HG02623 (cell line): Measurements from ENCODE around the gene ECT2L.

Experiments used
- ATAC-seq: cut with Tn5 transposase; IDR thresholded peaks from one replicate; pipeline ENCODE4 v1.9.1; 2021; ENCODE audit warnings: moderate library complexity; ENCODE audit not compliant: unreplicated experiment

ECT2L gene, protein sequence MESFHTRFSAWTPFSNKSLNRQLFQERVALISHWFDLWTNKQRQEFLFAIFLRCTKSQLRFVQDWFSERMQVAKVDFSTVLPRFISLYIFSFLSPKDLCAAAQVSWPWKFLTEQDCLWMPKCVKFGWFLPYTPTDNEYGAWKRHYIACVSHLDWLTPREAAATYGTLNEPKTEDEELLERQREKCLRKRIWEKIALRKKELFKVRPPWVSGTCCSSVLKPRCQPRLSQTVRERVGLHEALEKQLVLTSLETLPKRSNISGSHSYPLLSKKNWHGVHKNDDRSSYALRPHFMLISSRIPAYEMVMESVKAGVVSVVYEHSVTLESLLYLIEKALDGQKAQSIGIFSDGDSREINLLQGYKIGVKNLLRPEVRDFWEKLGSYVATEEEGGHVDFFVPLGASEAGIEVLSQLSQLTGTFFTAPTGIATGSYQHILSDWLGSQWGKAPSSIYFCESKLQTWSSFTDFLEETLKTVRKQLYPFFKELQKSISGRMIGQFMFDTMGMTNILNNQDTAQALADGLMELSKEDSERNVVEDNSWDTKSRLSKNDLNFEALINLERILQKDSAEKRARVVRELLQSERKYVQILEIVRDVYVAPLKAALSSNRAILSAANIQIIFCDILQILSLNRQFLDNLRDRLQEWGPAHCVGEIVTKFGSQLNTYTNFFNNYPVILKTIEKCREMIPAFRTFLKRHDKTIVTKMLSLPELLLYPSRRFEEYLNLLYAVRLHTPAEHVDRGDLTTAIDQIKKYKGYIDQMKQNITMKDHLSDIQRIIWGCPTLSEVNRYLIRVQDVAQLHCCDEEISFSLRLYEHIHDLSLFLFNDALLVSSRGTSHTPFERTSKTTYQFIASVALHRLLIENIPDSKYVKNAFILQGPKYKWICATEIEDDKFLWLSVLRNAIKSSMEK

DNA sequence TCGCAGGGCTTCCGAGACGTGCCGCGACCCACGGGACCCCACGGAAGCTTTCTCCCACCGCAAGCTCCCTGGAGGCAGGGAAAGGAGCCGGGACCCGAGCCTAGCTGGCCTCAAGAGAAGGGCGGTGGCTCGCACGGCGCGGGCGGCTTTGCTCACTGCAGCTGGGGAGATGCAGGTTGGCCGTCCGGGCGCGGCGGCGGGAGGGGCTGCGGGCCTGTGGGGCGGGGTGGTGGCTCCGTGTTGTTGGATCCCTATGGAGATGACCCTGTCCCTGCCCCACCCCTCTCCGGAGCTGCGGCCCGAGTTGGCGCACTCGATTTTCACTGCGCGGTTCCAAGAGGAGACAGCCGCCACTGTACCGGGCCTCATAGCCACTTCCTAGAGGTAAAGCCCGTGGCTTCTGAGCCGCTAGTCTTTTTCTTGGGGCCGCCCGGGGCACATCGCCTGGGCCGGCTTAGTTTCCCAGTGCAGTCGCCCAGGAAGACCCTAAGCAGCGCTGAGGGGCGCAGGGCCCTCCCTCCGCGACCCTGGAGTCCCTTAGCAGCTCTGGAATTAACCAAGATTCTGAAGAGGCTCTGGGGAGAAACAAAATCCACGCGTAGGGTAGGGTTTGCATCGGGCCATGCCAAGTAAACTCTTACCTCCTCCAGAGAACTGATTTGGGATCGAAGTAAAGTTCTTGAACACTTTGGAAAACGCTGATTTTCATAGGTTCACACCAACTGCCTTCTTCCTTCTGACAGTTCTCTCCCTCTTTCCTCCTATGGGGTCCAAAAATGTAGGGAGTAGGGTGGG is at the start of gene ECT2L:
Gene ECT2L (plus strand): TSS at position 279 of the 795 bp plus-strand sequence. CDS start 17,188 bp downstream, outside the sequence.
- no peak for ATAC-seq

GRCh38 chr6:138752017-138752416 is 43.9 kb upstream of the ECT2L start:
- no peak for ATAC-seq

DNA sequence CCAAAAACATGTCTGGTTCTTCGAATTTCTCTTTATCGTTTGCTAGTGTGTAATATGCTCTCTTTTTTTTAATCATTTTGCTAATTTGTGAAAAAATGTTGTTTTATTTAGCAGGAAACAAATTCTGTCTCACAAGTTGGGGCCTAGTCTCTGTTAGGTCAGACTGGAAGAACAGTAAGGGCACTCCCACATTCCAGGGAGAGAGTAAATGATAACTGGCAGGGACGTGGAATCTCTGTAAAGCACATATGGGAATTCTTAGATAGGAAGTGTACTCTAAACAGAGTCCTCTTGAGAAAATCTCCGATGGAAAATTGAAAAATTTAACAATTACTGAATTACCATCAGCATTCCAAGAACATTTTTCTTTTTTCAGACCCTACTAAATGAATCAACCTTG is 38.8 kb upstream of the ECT2L start:
- ATAC-seq, result no peak

GRCh38 chr6:138765896-138766655 is 29.8 kb upstream of the ECT2L start:
- ATAC-seq, result no peak

DNA sequence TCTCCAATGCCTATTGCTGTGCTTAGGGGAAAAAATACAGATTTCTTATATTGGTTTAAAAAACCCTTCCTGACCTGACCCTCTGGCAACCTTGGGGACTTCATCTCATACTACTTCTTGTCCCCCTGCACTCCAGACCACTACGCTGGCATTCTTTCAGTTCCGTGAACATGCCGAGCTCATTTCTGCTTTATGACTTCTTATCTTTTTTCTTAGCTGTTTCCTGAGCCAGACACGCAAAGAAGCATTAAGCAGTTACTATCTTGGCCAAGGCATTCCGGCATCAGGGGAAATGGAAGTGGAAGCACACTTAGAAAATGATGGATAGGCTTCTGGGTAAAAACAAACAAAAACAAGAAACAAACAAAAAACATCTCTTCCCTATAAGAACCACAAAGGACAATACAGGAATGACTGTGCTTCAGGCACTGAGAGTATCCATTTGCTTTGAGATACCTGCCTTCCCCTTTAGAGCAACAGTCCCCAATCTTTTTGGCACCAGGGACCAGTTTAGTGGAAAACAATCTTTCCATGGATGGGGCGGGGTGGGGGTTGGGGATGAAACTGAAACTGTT is 26.7 kb upstream of the ECT2L start:
- ATAC-seq, result no peak

GRCh38 chr6:138772596-138773176 is 23.2 kb upstream of the ECT2L start:
- ATAC-seq, result no peak

- ATAC-seq, result peak; percentile 91
Observed at GRCh38 chr6:138773177-138774091, 22.5 kb upstream of the ECT2L start, which contains the start of gene CCDC28A. Gene CCDC28A (plus strand): TSS chr6:138773769. CDS start chr6:138776121, 2,352 bp downstream.

GRCh38 chr6:138774370-138774769 is 21.5 kb upstream of the ECT2L start:
- no peak for ATAC-seq

DNA sequence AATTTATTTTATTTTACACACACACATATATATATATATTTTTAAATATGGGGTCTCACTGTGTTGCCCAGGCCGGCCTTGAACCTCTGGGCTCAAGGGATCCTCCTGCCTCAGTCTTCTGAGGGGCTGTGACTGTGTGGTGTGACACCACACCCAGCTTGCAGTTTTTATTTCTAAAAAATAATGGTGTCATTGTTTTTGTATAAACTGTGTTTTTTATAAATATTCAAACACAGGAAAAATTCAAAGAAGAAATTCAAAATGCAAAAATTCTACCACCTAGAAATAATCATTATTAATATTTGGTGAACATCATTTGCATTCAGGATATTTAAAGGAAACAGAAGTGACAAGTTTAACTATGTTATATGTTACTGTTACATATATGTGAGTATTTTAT is 19.2 kb upstream of the ECT2L start:
- no peak for ATAC-seq

DNA sequence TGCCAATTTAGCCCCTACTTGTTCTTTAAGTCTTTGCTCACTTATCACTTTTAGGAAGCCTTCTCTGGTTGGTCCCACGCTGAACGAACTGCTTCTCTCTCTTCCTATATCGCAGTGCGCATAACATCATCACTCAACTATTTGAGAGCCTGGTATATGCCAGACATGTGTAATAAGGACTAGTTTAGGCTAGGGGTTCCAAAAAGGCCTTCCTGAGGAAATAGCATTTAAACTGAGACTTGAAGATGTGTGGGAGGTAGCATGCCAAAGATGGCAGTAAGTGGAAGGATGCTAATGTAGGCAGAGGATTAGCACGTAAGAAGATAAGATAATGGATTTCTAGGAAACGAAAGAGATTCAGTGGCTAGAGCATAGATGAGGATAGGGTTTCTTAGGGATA is 17.6 kb upstream of the ECT2L start:
- no peak for ATAC-seq

DNA sequence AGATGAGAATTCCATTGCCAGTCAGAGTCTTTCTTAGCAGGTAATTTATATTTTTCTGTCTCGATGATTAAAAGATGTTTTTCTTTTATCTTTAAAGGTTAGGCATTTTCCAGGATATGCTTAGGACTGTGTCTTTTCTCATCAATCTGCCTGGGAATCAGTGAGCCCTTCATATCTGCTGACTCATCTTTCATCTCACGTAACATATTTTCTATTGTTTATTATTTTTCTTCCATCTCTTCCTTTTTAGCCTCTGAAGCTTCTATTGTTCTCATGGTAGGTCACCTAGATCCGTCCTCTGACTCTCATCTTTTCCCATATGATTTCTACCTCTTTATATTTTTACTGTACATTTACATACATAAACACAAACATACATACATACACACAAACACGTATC is 13.6 kb upstream of the ECT2L start:
- ATAC-seq, result no peak

- no peak for ATAC-seq
Observed at GRCh38 chr6:138785079-138785478, 10.8 kb upstream of the ECT2L start.

DNA sequence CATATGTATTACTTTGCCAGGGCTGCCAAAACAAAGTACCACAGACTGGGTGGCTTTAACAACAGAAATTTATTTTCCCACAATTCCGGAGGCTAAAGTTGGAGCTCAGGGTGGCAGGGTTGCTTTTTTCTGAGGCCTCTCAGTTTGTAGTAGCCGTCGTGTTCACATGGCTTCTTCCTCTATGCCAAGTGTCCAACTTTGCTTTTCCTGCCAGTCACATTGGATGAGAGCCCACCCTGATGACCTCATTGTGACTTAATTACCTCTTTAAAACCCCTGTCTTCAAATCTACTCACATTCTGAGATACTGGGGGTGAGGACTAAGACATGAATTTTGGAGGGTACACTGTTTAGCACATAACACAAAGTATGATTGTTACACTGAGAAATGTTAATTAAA is 9.9 kb upstream of the ECT2L start:
- ATAC-seq, result no peak

DNA sequence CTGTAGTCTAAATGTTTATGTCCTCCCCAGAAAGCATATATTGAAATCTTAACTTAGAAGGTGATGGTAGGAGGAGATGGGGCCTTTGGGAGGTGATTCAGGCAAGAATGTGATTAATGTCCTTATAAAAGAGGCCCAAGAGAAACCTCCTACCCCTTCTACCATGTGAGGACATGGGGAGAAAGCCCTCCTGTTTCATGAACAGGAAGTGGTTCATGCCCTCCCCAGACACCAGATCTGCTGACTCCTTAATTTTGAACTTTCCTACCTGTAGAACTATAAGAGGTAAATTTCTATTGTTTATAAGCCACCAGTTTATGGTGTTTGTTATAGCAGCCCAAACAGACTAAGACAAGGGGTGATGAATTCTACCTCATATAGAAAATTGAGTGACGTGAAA is 8.7 kb upstream of the ECT2L start:
- no peak for ATAC-seq

DNA sequence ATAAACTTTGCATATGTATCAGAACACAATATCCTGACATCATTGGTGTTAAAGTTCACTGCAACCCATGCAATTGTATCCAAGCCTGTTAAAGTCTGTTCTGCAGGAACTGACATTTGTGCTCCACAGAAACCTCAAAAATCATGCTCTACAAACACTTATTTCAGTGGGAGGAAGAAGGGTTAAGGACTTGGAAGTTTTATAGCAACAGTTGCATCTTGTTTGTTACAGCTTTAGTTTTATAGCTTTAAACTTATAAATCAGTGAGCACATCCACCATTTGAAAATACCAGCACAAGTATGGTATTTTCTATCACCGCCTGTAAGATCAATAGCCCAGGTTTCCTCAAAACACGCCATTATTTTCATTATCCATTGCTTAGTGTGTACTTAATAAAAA is 884 bp downstream of the ECT2L start:
- no peak for ATAC-seq

GRCh38 chr6:138797806-138798446 is 2.0 kb downstream of the ECT2L start:
- no peak for ATAC-seq

GRCh38 chr6:138800377-138801150 is 4.7 kb downstream of the ECT2L start:
- no peak for ATAC-seq
